GM19099 (cell line): Measurements from ENCODE around the gene SATB1.

Experiments used
- POLR2A ChIP-seq: IDR thresholded peaks from 3 replicates; pipeline ENCODE4 v1.6.1; 2011; ENCODE audit warnings: low read depth; ENCODE audit not compliant: insufficient read length; ENCODE audit errors: extremely low read depth

Gene SATB1

DNA sequence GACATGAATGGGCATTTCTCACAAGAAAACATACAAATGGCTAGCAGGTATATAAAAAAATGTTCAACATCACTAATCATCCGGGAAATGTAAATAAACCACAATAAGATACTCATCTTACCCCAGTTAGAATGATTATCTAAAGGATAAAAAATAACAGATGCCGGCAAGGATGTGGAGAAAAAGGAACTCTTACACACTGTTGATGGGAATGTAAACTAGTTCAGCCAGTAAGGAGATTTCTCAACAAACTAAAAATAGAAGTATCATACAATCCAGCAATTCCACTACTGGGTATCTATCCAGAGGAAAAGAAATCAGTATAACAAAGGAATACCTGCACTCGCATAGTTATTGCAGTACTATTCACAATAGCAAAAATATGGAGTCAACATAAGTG is 124.2 kb downstream of the SATB1 start:
- TF ChIP-seq POLR2A = no peak

DNA sequence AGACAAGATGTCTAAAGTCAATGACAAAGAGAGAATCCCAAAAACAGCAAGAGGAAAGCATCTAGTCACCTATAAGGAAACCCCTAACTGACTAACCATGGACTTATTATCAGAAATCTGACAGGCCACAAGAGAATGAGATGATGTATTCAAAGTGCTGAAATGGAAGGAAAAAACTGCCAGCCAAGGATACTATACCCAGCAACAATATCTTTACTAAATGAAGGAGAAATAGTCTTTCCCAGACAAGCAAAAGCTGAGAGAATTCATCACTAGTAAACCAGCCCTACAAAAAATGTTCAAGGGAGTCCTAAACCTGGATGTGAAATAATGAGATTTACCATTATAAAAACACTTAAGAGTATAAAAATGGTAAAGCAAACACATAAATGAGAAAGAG is 128.0 kb downstream of the SATB1 start:
- TF ChIP-seq POLR2A = no peak
